GM18505 (cell line): Measurements from ENCODE around the gene GSTCD.
"Not testable (repeated sequence)": the region's sequence is repeated elsewhere in the genome, so short reads cannot be mapped to it uniquely, and the experiment has no call there.

Experiments used
- ATAC-seq: cut with Tn5 transposase; IDR thresholded peaks from one replicate; pipeline ENCODE4 v1.9.1; 2021; ENCODE audit not compliant: unreplicated experiment
- POLR2A ChIP-seq: IDR thresholded peaks from 4 replicates; pipeline ENCODE4 v1.6.1; 2011; ENCODE audit warnings: borderline replicate concordance; ENCODE audit not compliant: insufficient read depth, insufficient read length; ENCODE audit errors: extremely low read depth

The GSTCD gene

GRCh38 chr4:105698607-105699006 lies 10.0 kb upstream of the GSTCD start:
- no peak for TF ChIP-seq POLR2A

DNA sequence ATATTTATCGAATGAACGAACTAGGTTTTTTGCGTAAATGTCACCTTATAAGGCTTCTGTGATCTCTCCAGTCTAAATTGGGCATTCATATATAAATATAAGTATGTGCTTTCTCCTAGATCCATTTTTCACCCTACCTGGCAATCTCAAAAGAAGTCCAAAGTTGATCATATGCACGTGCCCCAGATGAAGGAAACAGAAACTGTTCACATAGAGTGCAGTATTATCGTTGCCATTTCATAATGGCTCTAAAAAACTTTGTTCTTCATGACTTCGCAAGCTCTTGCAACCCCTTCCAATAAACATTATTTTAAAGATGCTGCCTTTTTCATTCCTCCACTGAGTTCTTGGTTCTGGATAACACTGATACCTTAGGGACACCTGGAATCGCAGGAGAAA lies 803 bp upstream of the GSTCD start:
- no peak for TF ChIP-seq POLR2A
- ATAC-seq, result no peak

More at GRCh38 chr4:105698607-105699006, 10.0 kb upstream of the GSTCD start:
- no peak for ATAC-seq

DNA sequence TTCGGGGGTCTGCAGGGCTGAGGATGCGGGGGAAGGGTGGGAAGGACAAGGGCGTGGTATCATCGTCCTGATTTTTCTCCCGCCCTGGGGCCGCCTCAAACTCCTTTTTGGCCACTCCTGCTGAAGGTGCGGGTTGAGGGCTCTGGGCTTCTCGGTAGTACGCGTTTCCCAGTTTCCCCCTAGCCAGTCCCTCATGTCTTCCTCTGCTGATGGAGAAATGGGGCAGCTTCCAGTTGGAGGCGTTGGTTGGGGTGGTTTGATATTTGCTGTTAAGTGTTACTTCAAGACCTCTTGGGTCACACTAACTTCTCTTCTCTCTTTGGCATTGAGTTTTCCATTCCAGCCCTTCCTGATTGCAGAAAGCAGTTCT lies 482 bp downstream of the GSTCD start:
- ATAC-seq, result peak; percentile 33
- TF ChIP-seq POLR2A, result no peak

GRCh38 chr4:105710012-105710600 lies 1.5 kb downstream of the GSTCD start:
- TF ChIP-seq POLR2A, result no peak

DNA sequence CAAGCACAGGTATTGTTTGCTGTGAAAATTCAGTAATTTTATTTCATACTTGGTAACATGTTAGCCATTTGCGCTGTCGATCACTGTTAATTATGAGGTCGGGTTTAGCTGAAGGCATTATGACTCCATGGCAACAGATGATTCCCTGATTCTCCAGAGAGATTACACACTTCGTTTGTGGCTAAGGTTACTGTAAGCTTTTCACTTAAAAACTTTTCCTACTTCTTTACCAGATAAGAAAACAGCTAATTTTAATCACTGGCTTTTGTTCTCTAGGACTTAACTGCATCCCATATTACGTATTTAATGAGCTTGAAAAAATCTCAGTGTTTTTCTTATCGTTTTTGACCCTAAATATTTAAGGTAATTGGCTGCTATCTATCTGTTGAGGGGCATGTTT lies 2.1 kb downstream of the GSTCD start:
- ATAC-seq, result no peak
- TF ChIP-seq POLR2A, result no peak

More at GRCh38 chr4:105710012-105710600, 1.5 kb downstream of the GSTCD start:
- no peak for ATAC-seq

DNA sequence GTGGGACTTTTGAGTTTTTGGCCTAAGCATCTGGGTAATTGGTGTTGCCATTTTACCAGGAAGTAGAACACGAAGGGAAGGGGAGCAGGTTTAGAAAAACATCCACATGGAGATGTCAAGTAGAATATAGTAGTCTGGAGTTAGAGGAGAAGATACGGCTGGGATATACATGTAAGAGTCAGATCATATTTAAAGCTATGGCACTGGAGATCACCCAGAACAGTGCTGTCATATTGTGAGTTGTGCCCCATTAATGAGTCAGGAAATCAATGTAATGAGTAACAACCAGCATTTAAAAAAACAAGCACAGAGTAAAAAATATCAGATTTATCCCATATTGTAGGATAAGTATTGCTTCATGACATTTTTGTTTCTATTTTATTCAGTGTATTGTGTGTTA lies 4.2 kb downstream of the GSTCD start:
- no peak for ATAC-seq
- no peak for TF ChIP-seq POLR2A

DNA sequence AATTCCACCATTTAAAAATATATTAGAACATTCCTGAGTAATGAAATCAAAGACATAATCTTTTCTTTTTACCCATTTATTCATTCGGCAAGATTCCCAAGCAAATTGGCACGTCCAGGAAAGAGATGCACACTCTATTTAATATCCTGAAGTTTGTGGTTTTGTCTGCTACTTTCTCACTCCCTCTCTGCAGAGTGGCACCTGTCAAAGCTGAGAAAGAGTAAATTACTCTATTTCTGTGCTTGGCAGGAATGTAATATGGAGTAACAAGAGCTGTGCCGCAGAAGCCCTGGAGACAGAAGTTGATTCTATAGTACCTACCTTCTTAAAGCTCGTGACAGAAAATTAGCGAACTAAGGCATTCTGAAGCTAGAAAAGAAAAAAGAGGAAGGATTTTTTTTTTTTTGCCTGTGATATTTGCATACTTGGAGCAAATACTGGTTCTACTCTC lies 5.5 kb downstream of the GSTCD start:
- no peak for TF ChIP-seq POLR2A
- ATAC-seq, result peak; percentile 58

- TF ChIP-seq POLR2A, result no peak
- no peak for ATAC-seq
Observed at GRCh38 chr4:105714932-105715331, 6.3 kb downstream of the GSTCD start.

GRCh38 chr4:105715692-105716278 lies 7.2 kb downstream of the GSTCD start:
- TF ChIP-seq POLR2A, result no peak
- no peak for ATAC-seq

- no peak for ATAC-seq
- TF ChIP-seq POLR2A, result no peak
Observed at GRCh38 chr4:105719204-105719603, 10.6 kb downstream of the GSTCD start.

- ATAC-seq, result no peak
- TF ChIP-seq POLR2A, result no peak
Observed at GRCh38 chr4:105725623-105726022, 17.0 kb downstream of the GSTCD start.

- not testable (repeated sequence) for ATAC-seq
Observed at GRCh38 chr4:105729895-105730294, 21.3 kb downstream of the GSTCD start.

DNA sequence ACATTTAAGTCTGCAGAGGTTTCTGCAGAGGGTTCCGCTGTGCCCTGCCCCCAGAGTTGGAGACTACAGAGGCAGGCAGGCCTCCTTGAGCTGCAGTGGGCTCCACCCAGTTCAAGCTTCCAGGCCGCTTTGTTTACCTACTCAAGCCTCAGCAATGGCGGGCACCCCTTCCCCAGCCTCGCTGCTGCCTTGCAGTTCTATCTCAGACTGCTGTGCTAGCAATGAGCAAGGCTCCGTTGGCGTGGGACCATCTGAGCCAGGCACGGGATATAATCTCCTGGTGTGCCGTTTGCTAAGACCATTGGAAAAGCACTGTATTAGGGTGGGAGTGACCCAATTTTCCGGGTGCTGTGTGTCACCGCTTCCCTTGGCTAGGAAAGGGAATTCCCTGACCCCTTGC lies 26.6 kb downstream of the GSTCD start:
- not testable (repeated sequence) for ATAC-seq

GRCh38 chr4:105741548-105741947 lies 33.0 kb downstream of the GSTCD start:
- no peak for TF ChIP-seq POLR2A
- ATAC-seq, result no peak

- no peak for TF ChIP-seq POLR2A
- no peak for ATAC-seq
Observed at GRCh38 chr4:105748222-105748621, 39.6 kb downstream of the GSTCD start.
